HepG2 (cell line): ENCODE results near the gene ARF6. TPM values are rescaled to one million over a fixed set of nuclear protein-coding genes. Genes with fewer than 3 reads are reported as not detected.

Experiments
- AHR ChIP-seq: IDR thresholded peaks from 2 replicates; pipeline ENCODE4 v1.6.1; 2018; ENCODE audit warnings: missing genetic modification reagents, missing compliant biosample characterization
- ASH2L ChIP-seq: fragments of 300-600, 200-600 bp; sonication (generic); IDR thresholded peaks from 2 replicates; pipeline ENCODE4 v1.7.0; 2017; ENCODE audit warnings: low read depth, mild to moderate bottlenecking, moderate library complexity, mixed read lengths, low read length; ENCODE audit not compliant: insufficient read length
- CEBPG ChIP-seq: IDR thresholded peaks from 2 replicates; pipeline ENCODE4 v1.6.1; 2016
- CREB1 ChIP-seq, 2 experiments: fragments of 450-650 bp in 1 of 2; IDR thresholded peaks; 2 replicates each; pipeline ENCODE4 v1.6.1; 2016 to 2017; ENCODE audit warnings: control low read depth in 1 of 2, mild to moderate bottlenecking in 1 of 2, missing compliant biosample characterization in 1 of 2, missing genetic modification characterization in 1 of 2
- CREM ChIP-seq, 2 experiments: sonication (generic) in 1 of 2; formaldehyde crosslinking in 1 of 2; IDR thresholded peaks; 2 replicates each; pipeline versions ENCODE4 v1.4.0 to v1.6.1; 2016 to 2020; ENCODE audit warnings: antibody characterized with exemption in 1 of 2, mild to moderate bottlenecking in 1 of 2, missing genetic modification reagents in 1 of 2
- ELF4 ChIP-seq: sonication (generic); formaldehyde crosslinking; IDR thresholded peaks from 2 replicates; pipeline ENCODE4 v1.5.0; 2020; ENCODE audit warnings: missing genetic modification reagents, mild to moderate bottlenecking, moderate library complexity, borderline replicate concordance
- EP300 ChIP-seq, 3 experiments: sonication (generic) in 1 of 3; formaldehyde crosslinking in 1 of 3; IDR thresholded peaks; 2 replicates each; pipeline versions ENCODE4 v1.5.1 to v1.6.1; 2011 to 2020; ENCODE audit warnings: low read depth in 2 of 3, low read length in 2 of 3, borderline replicate concordance in 1 of 3, improper control_type of control experiment in 1 of 3, mild to moderate bottlenecking in 1 of 3, missing genetic modification reagents in 1 of 3, moderate library complexity in 1 of 3
- FOXC1 ChIP-seq: sonication (generic); formaldehyde crosslinking; IDR thresholded peaks from 2 replicates; pipeline ENCODE4 v1.8.0; 2022; ENCODE audit warnings: mild to moderate bottlenecking, missing genetic modification reagents, borderline replicate concordance
- GATA4 ChIP-seq: sonication (generic); IDR thresholded peaks from 2 replicates; pipeline ENCODE4 v1.6.1; 2016; ENCODE audit warnings: antibody characterized with exemption, low read depth, borderline replicate concordance
- HDAC1 ChIP-seq: sonication (generic); formaldehyde crosslinking; IDR thresholded peaks from 2 replicates; pipeline ENCODE4 v1.5.1; 2020; ENCODE audit warnings: mild to moderate bottlenecking, missing genetic modification reagents
- KLF16 ChIP-seq, 2 experiments: sonication (generic) in 1 of 2; formaldehyde crosslinking in 1 of 2; IDR thresholded peaks; 2 replicates each; pipeline versions ENCODE4 v1.6.1 to v1.8.0; 2016 to 2023; ENCODE audit warnings: missing genetic modification reagents in 2 of 2, missing compliant biosample characterization in 1 of 2
- MYC ChIP-seq: sonication (generic); formaldehyde crosslinking; IDR thresholded peaks from 2 replicates; pipeline ENCODE4 v1.9.0; 2021; ENCODE audit warnings: missing genetic modification reagents, borderline replicate concordance
- RNF2 ChIP-seq: fragments of 450-650 bp; conservative IDR thresholded peaks from 2 replicates; pipeline ENCODE4 v1.6.1; 2016; ENCODE audit warnings: low read depth
- SNAI1 ChIP-seq: sonication (generic); formaldehyde crosslinking; IDR thresholded peaks from 2 replicates; pipeline ENCODE4 v1.5.0; 2020; ENCODE audit warnings: mild to moderate bottlenecking, missing genetic modification reagents, borderline replicate concordance
- TOPORS ChIP-seq: sonication (generic); formaldehyde crosslinking; IDR thresholded peaks from 2 replicates; pipeline ENCODE4 v1.8.0; 2023; ENCODE audit warnings: mild to moderate bottlenecking, missing genetic modification reagents
- ZBTB42 ChIP-seq: sonication (generic); formaldehyde crosslinking; IDR thresholded peaks from 2 replicates; pipeline ENCODE4 v1.5.0; 2020; ENCODE audit warnings: mild to moderate bottlenecking, missing genetic modification reagents
- ZNF335 ChIP-seq: sonication (generic); formaldehyde crosslinking; IDR thresholded peaks from 2 replicates; pipeline ENCODE4 v1.4.0; 2020; ENCODE audit warnings: missing genetic modification reagents
- ZNF337 ChIP-seq: sonication (generic); formaldehyde crosslinking; IDR thresholded peaks from 2 replicates; pipeline ENCODE4 v1.5.1; 2020; ENCODE audit warnings: missing genetic modification reagents, low read depth, mild to moderate bottlenecking, borderline replicate concordance
- ZNF432 ChIP-seq: sonication (generic); formaldehyde crosslinking; IDR thresholded peaks from 2 replicates; pipeline ENCODE4 v1.5.0; 2020; ENCODE audit warnings: missing genetic modification reagents, mild to moderate bottlenecking, borderline replicate concordance
- ZNF460 ChIP-seq: sonication (generic); formaldehyde crosslinking; IDR thresholded peaks from 2 replicates; pipeline ENCODE4 v1.5.1; 2020; ENCODE audit warnings: missing genetic modification reagents, mild to moderate bottlenecking, borderline replicate concordance
- ZNF501 ChIP-seq: sonication (generic); formaldehyde crosslinking; IDR thresholded peaks from 2 replicates; pipeline ENCODE4 v1.5.1; 2020; ENCODE audit warnings: mild to moderate bottlenecking, moderate library complexity, missing genetic modification reagents
- ZNF543 ChIP-seq: sonication (generic); formaldehyde crosslinking; IDR thresholded peaks from 2 replicates; pipeline ENCODE4 v1.4.0; 2020; ENCODE audit warnings: mild to moderate bottlenecking, missing genetic modification reagents
- ZNF615 ChIP-seq: sonication (generic); formaldehyde crosslinking; IDR thresholded peaks from 2 replicates; pipeline ENCODE4 v1.5.0; 2020; ENCODE audit warnings: mild to moderate bottlenecking, missing genetic modification reagents, borderline replicate concordance
- ZNF713 ChIP-seq: sonication (generic); formaldehyde crosslinking; IDR thresholded peaks from 2 replicates; pipeline ENCODE4 v1.4.0; 2020; ENCODE audit warnings: mild to moderate bottlenecking, missing genetic modification reagents
- ZNF792 ChIP-seq: IDR thresholded peaks from 2 replicates; pipeline ENCODE4 v1.6.1; 2016
- ZNF850 ChIP-seq: sonication (generic); formaldehyde crosslinking; conservative IDR thresholded peaks from 2 replicates; pipeline ENCODE4 v1.9.0; 2021; ENCODE audit warnings: mild to moderate bottlenecking, missing genetic modification reagents
- polyA plus RNA-seq, 8 experiments: library from polyadenylated mRNA; depleted of rRNA in 3 of 8; stranded (reverse) in 7 of 8; unstranded in 1 of 8; fragments of >200 nt; fragmentation: Illumina TruSeq in 4 of 8; extraction: Trizol in 4 of 8; gene quantifications; 2 replicates each; pipeline versions ENCODE4 v1.2.1 to v1.2.3, GENCODE V29; 2011 to 2016; ENCODE audit warnings: low read depth in 4 of 8, missing spikeins in 1 of 8, mixed read lengths in 1 of 8; ENCODE audit not compliant: insufficient read depth in 1 of 8
- total RNA-seq, 5 experiments: library from RNA; depleted of rRNA; stranded (reverse); fragments of >200 nt; fragmentation: Illumina TruSeq; extraction: Trizol; gene quantifications; 2 replicates each; pipeline ENCODE4 v1.2.3, GENCODE V29; 2016; ENCODE audit warnings: low read depth in 1 of 5
- TF ChIP-seq, protein P1 (sequence below): sonication (generic); formaldehyde crosslinking; IDR thresholded peaks from 2 replicates; pipeline ENCODE4 v1.5.0; 2020; ENCODE audit warnings: missing genetic modification reagents, mild to moderate bottlenecking, borderline replicate concordance
- TF ChIP-seq, protein P2 (sequence below): sonication (generic); formaldehyde crosslinking; IDR thresholded peaks from 2 replicates; pipeline ENCODE4 v1.8.1; 2023; ENCODE audit warnings: missing genetic modification reagents, mild to moderate bottlenecking, borderline replicate concordance

The ARF6 gene
- total and polyA plus RNA-seq, 2 of the 13 experiments (the other 11 are each of a cell fraction or from before 2014, with no cell fraction given) = 12.7 to 31.9 TPM

DNA sequence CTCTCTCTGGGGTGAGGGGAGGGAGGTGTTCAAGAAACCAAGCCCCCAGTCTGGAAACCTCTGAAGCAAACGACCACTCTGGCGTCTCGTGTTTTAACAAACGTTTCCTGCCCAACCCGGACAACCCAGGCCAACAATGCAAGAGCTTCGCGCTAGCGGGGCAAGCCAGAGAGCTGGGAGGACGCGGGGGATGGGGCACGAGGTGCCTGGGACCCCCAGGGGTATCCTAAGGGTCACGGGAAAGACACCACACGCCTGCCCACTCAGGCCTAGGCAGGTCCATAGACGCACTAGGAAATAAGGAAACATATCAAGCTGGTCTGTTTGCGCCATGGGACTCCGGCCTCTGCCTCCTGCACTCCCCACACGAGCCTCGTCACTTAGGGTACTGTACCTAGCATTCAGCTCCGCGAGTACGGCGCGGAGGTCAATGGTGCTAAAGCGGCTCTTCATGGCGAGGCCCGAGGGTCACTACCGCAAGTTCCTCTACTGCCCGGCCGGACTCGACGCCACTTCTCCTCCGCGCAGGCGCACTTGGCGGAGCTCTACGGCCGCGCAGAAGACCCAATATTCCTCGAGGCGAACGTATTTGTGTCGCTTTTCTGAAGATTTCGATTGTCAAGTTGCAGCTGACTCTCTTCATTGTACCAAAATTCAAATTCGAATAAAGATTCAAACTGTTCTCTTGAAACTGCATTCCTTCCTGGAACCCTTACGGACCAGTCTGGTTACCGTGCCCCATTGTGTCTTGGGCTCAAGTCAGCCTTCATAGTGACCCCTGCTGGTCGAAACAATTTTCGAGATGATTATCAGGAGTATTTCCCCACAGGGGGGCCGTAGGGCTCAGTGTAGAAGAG, 40.4 kb upstream of the ARF6 start, which contains the start of gene NEMF (continued):
- TF ChIP-seq, protein P1, sequence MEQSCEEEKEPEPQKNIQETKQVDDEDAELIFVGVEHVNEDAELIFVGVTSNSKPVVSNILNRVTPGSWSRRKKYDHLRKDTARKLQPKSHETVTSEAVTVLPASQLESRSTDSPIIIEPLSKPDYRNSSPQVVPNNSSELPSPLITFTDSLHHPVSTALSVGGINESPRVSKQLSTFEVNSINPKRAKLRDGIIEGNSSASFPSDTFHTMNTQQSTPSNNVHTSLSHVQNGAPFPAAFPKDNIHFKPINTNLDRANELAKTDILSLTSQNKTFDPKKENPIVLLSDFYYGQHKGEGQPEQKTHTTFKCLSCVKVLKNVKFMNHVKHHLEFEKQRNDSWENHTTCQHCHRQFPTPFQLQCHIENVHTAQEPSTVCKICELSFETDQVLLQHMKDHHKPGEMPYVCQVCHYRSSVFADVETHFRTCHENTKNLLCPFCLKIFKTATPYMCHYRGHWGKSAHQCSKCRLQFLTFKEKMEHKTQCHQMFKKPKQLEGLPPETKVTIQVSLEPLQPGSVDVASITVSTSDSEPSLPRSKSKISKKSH (CRISPR knock-in tag) = peak; percentile 92
- TF ChIP-seq ZNF501 = peak; percentile 89
- TF ChIP-seq ZNF615 = 0 out of 2 replicates have a peak, but pooled peaks have one; percentile 58
- peak; percentile 11; the same call in 1 of the 2 replicates for TF ChIP-seq ZNF460 (CRISPR knock-in tag)
- TF ChIP-seq TOPORS = 0 out of 2 replicates have a peak, but pooled peaks have one; percentile 68
- 0 out of 2 replicates have a peak, but pooled peaks have one; percentile 26 for TF ChIP-seq ZNF713
- peak; percentile 66; the same call in 1 of the 2 replicates for TF ChIP-seq CREM (IDR thresholded peaks at IDR 0.05)
- no peak for TF ChIP-seq CREM (CRISPR knock-in tag; IDR thresholded peaks at IDR 0.05)
- TF ChIP-seq GATA4 = no peak; the same call in 1 of the 2 replicates
- TF ChIP-seq EP300 (IDR thresholded peaks at IDR 0.05; ENCODE audit: low read depth in 2 of 2, low read length in 2 of 2) = no peak
- TF ChIP-seq EP300 (CRISPR knock-in tag; IDR thresholded peaks at IDR 0.05; ENCODE audit: borderline replicate concordance) = no peak
- TF ChIP-seq SNAI1 (CRISPR knock-in tag) = no peak
- TF ChIP-seq ELF4 (CRISPR knock-in tag) = peak; percentile 85
- peak; percentile 85 for TF ChIP-seq HDAC1 (CRISPR knock-in tag)
- TF ChIP-seq MYC = peak; percentile 82; the same call in 1 of the 2 replicates
- TF ChIP-seq CREB1 (IDR thresholded peaks at IDR 0.05) = no peak
- TF ChIP-seq CREB1 (CRISPR knock-in tag; IDR thresholded peaks at IDR 0.05) = peak; percentile 56
- TF ChIP-seq ZNF543 (CRISPR knock-in tag) = peak; percentile 43; the same call in 1 of the 2 replicates
- peak; percentile 94 for TF ChIP-seq ASH2L
- peak in 1 of 2 experiments; percentile 89; a peak in 2 of 4 replicates for TF ChIP-seq KLF16 (CRISPR knock-in tag; IDR thresholded peaks at IDR 0.05)
- TF ChIP-seq CEBPG (CRISPR knock-in tag) = no peak
- peak; percentile 67; the same call in 1 of the 2 replicates for TF ChIP-seq ZBTB42 (CRISPR knock-in tag)
- TF ChIP-seq ZNF850 (CRISPR knock-in tag) = peak; percentile 93
- TF ChIP-seq ZNF432 = no peak
- peak; percentile 72; the same call in 1 of the 2 replicates for TF ChIP-seq AHR
- TF ChIP-seq ZNF335 (CRISPR knock-in tag) = peak; percentile 81; the same call in 1 of the 2 replicates
- TF ChIP-seq, protein P2, sequence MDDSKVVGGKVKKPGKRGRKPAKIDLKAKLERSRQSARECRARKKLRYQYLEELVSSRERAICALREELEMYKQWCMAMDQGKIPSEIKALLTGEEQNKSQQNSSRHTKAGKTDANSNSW = no peak; the same call in 1 of the 2 replicates
- no peak for TF ChIP-seq ZNF337 (CRISPR knock-in tag)
- TF ChIP-seq RNF2 = no peak; the same call in 1 of the 2 replicates
- peak; percentile 72; the same call in 1 of the 2 replicates for TF ChIP-seq FOXC1 (CRISPR knock-in tag)
- TF ChIP-seq ZNF792 (CRISPR knock-in tag) = peak; percentile 63
